Esophagus squamous epithelium (tissue), 5 donors: ENCODE measurements around the gene SEMA5B. TPM values are rescaled to one million over a fixed set of nuclear protein-coding genes. Genes with fewer than 3 reads are reported as not detected.

Source experiments
- DNase-seq: peaks from one replicate; lab custom pipeline; 2025; lab: John Stamatoyannopoulos, UW
- H3K27ac ChIP-seq, 4 donors: fragments of 200-600 bp; sonication (generic); one replicate each; pipeline ENCODE4 v1.5.1; 2016 to 2019; ENCODE audit warnings: mild to moderate bottlenecking in 1 of 4
- H3K27me3 ChIP-seq, 4 donors: fragments of 200-600 bp; sonication (generic); 1 replicate in 3 of 4; 2 replicates in 1 of 4; pipeline versions ENCODE4 v1.5.1 to v1.6.0; 2017 to 2021; ENCODE audit warnings: antibody characterized with exemption in 1 of 4
- H3K36me3 ChIP-seq, 3 donors: fragments of 200-600 bp; sonication (generic); one replicate each; pipeline ENCODE4 v1.5.1; 2016 to 2019
- H3K4me1 ChIP-seq, 3 donors: fragments of 200-600 bp; sonication (generic); one replicate each; pipeline ENCODE4 v1.5.1; 2017 to 2019
- H3K4me3 ChIP-seq, 4 donors: fragments of 200-600 bp; sonication (generic); 1 replicate in 3 of 4; 2 replicates in 1 of 4; pipeline ENCODE4 v1.5.1; 2016 to 2019; ENCODE audit warnings: mild to moderate bottlenecking in 2 of 4, moderate library complexity in 1 of 4
- H3K9me3 ChIP-seq, 3 donors: fragments of 200-600 bp; sonication (generic); one replicate each; pipeline ENCODE4 v1.5.1; 2016 to 2019
- POLR2A ChIP-seq, 4 donors: fragments of 450-650 bp; IDR thresholded peaks; one replicate each; pipeline ENCODE4 v1.6.1; 2017; ENCODE audit warnings: antibody characterized with exemption in 4 of 4, mild to moderate bottlenecking in 4 of 4, moderate library complexity in 3 of 4
- WGBS, 2 donors: methylation state at CpG; one replicate each; pipeline ENCODE4 v1.1.5; 2018; 5-methylcytosine and 5-hydroxymethylcytosine counted together
- intact Hi-C: fragments of 100-400 bp; cut with DNase I; formaldehyde crosslinking; loops from one replicate; pipeline ENCODE4 v1.15.0; 2022
- total RNA-seq, 4 donors: library from RNA; depleted of rRNA; stranded (reverse); fragments of >200 nt; gene quantifications; one replicate each; pipeline ENCODE4 v1.1.0, GENCODE V29; 2016
- TF ChIP-seq, protein P1 (sequence below), 6 experiments: fragments of 450-650 bp in 4 of 6; fragments of 200-600 bp in 2 of 6; sonication (generic) in 2 of 6; IDR thresholded peaks; one replicate each; pipeline ENCODE4 v1.5.1; 2016 to 2019; ENCODE audit warnings: antibody characterized with exemption in 6 of 6, mild to moderate bottlenecking in 4 of 6, moderate library complexity in 4 of 6
- donor health status: DM: yes; HTN: yes; CAD: no.

The SEMA5B gene, protein sequence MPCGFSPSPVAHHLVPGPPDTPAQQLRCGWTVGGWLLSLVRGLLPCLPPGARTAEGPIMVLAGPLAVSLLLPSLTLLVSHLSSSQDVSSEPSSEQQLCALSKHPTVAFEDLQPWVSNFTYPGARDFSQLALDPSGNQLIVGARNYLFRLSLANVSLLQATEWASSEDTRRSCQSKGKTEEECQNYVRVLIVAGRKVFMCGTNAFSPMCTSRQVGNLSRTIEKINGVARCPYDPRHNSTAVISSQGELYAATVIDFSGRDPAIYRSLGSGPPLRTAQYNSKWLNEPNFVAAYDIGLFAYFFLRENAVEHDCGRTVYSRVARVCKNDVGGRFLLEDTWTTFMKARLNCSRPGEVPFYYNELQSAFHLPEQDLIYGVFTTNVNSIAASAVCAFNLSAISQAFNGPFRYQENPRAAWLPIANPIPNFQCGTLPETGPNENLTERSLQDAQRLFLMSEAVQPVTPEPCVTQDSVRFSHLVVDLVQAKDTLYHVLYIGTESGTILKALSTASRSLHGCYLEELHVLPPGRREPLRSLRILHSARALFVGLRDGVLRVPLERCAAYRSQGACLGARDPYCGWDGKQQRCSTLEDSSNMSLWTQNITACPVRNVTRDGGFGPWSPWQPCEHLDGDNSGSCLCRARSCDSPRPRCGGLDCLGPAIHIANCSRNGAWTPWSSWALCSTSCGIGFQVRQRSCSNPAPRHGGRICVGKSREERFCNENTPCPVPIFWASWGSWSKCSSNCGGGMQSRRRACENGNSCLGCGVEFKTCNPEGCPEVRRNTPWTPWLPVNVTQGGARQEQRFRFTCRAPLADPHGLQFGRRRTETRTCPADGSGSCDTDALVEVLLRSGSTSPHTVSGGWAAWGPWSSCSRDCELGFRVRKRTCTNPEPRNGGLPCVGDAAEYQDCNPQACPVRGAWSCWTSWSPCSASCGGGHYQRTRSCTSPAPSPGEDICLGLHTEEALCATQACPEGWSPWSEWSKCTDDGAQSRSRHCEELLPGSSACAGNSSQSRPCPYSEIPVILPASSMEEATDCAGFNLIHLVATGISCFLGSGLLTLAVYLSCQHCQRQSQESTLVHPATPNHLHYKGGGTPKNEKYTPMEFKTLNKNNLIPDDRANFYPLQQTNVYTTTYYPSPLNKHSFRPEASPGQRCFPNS
- total RNA-seq: under 1 TPM in 3 of 4 donors, not detected in 1; 0.13 to 0.21 (median 0.19) TPM

DNA sequence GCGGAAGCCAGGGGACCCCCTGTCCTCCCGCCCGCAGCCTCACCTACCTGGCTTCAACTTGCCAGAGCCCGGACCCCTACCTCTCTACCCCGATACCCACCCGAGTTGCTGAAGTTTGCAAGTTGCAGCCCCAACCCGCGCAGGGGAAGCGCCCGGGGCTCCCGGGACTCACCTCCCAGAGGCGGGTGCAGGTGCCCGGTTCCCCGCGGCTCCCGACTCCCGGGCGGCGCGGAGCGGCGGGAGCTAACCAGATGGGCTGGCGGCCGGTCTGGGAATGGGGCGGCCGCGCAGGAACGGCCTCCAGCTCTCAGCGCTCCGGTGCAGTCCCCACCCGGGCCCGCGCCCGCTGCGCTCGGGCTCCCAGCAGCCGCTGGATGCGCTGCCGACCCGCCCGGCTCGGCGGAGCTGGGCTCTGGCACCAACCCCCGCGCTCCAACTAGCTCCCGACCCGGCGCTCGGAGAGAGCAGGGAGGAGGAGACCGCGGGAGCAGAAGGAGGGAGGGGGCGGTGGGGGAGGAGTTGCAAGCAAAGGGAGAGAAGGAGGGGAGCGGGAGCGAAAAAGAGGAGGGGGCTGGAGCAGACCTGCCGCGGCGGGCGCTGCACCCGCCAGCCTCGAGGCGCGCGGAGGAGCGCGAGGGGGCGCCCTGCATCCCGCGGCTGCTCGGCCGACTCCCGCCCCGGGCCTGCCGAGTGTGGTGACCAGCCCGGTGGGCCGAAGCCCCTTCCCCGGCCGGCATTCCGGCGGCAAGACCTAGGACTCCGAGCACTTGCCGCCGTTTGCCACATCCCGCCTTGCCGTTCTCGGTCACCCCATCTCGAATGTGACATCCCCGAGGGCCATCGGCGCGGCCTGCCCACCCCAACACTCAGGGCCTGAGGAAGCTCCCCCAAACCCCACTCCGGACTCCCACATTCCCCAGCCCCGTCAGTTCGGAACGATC lies at the start of gene SEMA5B:
TSS of gene SEMA5B (minus strand) at position 472 of the 941 bp plus-strand sequence. CDS start 66,500 bp downstream, outside the sequence.
- no peaks in the 10 kb centered on the region for H3K36me3 ChIP-seq
- peak within 1 kb of the TSS; percentile 43 to 75 (median 52) for H3K4me3 ChIP-seq
- peaks cover 8 to 94% (median 16%) of the 10 kb centered on the region in 4 donors for H3K27me3 ChIP-seq
- no peak for TF ChIP-seq POLR2A (IDR thresholded peaks at IDR 0.05)
- TF ChIP-seq, protein P1, sequence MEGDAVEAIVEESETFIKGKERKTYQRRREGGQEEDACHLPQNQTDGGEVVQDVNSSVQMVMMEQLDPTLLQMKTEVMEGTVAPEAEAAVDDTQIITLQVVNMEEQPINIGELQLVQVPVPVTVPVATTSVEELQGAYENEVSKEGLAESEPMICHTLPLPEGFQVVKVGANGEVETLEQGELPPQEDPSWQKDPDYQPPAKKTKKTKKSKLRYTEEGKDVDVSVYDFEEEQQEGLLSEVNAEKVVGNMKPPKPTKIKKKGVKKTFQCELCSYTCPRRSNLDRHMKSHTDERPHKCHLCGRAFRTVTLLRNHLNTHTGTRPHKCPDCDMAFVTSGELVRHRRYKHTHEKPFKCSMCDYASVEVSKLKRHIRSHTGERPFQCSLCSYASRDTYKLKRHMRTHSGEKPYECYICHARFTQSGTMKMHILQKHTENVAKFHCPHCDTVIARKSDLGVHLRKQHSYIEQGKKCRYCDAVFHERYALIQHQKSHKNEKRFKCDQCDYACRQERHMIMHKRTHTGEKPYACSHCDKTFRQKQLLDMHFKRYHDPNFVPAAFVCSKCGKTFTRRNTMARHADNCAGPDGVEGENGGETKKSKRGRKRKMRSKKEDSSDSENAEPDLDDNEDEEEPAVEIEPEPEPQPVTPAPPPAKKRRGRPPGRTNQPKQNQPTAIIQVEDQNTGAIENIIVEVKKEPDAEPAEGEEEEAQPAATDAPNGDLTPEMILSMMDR (IDR thresholded peaks at IDR 0.05): peak in 3 of 6 experiments; percentile 4 to 14 (median 5)
- H3K27ac ChIP-seq: peak within 1 kb of the TSS; percentile 3 to 56 (median 41)
- H3K4me1 ChIP-seq: peaks cover 9 to 36% (median 23%) of the 10 kb centered on the region in 3 donors
- no peak for DNase-seq
- intact Hi-C loops: loop anchor here (10.0 kb wide), 2 partner anchors 83 to 273 kb away; no protein-coding TSS in a partner anchor
- H3K9me3 ChIP-seq: no peaks in the 10 kb centered on the region
- WGBS, 2 donors: 0% methylated on average over 4 to 26 of the region's 94 CpGs

DNA sequence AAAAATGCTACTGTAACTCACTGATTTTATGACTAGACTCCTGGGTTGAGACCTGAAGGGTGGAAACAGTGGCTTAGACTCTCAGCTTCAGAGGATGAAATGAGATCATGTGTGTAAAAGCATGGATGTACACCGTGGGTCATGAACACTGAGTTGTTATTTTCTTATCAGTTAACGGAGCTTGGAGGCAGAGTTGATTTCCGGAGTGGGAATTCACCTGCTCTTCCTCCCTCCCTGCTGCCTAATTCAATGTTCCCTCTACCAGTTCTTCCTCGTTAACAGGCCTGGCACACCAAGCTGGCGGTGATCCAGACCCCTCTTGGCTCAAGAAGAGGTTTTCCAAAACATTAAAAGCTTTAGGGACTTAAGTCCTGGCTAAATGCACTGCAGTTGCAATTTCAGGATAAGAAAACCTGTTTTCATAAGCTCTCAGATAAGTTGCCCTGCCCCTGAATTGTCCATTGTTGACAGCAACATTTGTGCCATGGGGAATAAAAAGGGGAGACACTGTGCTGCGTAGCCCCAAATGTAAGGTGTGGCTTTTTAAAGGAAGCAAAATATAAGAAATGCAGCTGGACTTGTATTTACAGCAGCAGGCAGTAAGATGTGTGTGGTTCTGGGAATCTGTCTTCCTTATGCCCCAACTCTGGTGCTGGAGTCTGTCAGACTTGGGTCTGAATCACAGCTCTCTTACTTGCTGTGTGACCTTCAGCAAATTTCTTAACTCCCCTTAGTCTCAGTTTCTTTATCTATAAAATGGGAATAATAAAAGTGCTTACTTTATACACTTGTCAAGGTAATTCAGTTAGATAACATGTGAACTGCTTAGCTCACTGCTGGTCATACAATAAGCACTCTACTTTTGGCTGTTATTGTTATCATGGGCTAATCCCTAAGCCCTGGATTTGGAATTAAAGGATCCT lies 49.2 kb upstream of the SEMA5B start:
- intact Hi-C loops: no loop called here
- no peak for DNase-seq
- Histone ChIP-seq H3K36me3 (no peaks in the 10 kb centered on the region), H3K4me3 (no peak overlapping the region), H3K27ac (peak overlapping the region in 3 of 4 donors; percentile 49 to 68 (median 55)), H3K9me3 (no peaks in the 10 kb centered on the region), H3K4me1 (peaks cover 8 to 62% (median 49%) of the 10 kb centered on the region in 3 donors), H3K27me3 (no peaks in the 10 kb centered on the region)
- WGBS, 2 donors: 14 to 22% methylated on average over 6 of the region's 6 CpGs
- no peak for TF ChIP-seq POLR2A (IDR thresholded peaks at IDR 0.05)
- TF ChIP-seq, protein P1 (IDR thresholded peaks at IDR 0.05): no peak

DNA sequence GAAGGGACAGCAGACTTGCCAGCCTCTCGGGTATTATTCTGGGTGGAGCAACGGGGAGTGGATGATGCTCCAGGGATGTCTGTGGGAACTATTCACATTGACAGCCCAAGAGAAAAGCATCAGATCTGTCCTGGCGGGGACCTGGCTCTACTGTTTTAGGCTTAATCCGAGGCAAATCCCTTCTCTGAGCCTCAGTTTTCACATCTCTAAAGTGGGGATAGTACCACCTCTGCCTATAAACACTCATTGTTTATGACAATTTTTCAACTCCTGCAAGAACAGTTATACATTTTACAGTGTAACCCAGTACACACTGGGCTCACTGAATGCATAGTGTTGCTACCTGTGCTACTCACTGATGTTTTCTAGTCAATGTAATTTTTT lies 48.5 kb upstream of the SEMA5B start:
- WGBS, 2 donors: 61 to 89% methylated on average over 3 to 4 of the region's 4 CpGs
- peaks cover 6 to 62% (median 49%) of the 10 kb centered on the region in 3 donors for H3K4me1 ChIP-seq
- H3K4me3 ChIP-seq: no peak overlapping the region
- peak overlapping the region in 3 of 4 donors; percentile 49 to 68 (median 55) for H3K27ac ChIP-seq
- no peaks in the 10 kb centered on the region for H3K36me3 ChIP-seq
- intact Hi-C loops: no loop called here
- TF ChIP-seq, protein P1 (IDR thresholded peaks at IDR 0.05): no peak
- TF ChIP-seq POLR2A (IDR thresholded peaks at IDR 0.05): no peak
- H3K27me3 ChIP-seq: no peaks in the 10 kb centered on the region
- H3K9me3 ChIP-seq: no peaks in the 10 kb centered on the region
- no peak for DNase-seq
